Activated T-helper 1 cell treated with anti-CD3 and anti-CD28 coated beads, Interleukin-2, amount 50 U/mL, for 16 hours (primary cell): ENCODE results near the gene AMH.
A peak's percentile ranks its signal among the peaks of the same experiment; 100 is the strongest.

Experiments
- DNase-seq, 2 donors: peaks; one replicate each; pipeline ENCODE4 v3.0.0-alpha.2; 2020; ENCODE audit warnings: low read depth in 1 of 2, low spot score in 1 of 2

The AMH gene

GRCh38 chr19:2283835-2284507 is 34.8 kb downstream of the AMH start:
- no peak for DNase-seq

- no peak for DNase-seq
Observed at GRCh38 chr19:2286402-2287140, 37.4 kb downstream of the AMH start.

GRCh38 chr19:2287585-2288337 is 38.6 kb downstream of the AMH start:
- no peak for DNase-seq

- no peak for DNase-seq
Observed at GRCh38 chr19:2288338-2288817, 39.3 kb downstream of the AMH start.

- DNase-seq, result no peak
Observed at GRCh38 chr19:2288818-2289713, 39.9 kb downstream of the AMH start.

GRCh38 chr19:2289714-2290435 is 40.8 kb downstream of the AMH start:
- DNase-seq, result peak in 1 of 2 donors; percentile 51

GRCh38 chr19:2290441-2291184 is 41.5 kb downstream of the AMH start:
- DNase-seq, result no peak

- DNase-seq, result no peak
Observed at GRCh38 chr19:2291185-2291751, 42.1 kb downstream of the AMH start.

- DNase-seq, result no peak
Observed at GRCh38 chr19:2294687-2295335, 45.7 kb downstream of the AMH start.

- DNase-seq, result no peak
Observed at GRCh38 chr19:2296141-2296540, 47.0 kb downstream of the AMH start.

- no peak for DNase-seq
Observed at GRCh38 chr19:2300533-2300932, 51.4 kb downstream of the AMH start.
